HG03097 (cell line): ENCODE measurements around the gene DUSP28.

ENCODE experiments used
- ATAC-seq: cut with Tn5 transposase; IDR thresholded peaks from one replicate; pipeline ENCODE4 v1.9.1; 2021; ENCODE audit not compliant: unreplicated experiment, low FRiP score

DUSP28 gene

GRCh38 chr2:240596491-240596931 lies 36.4 kb downstream of the DUSP28 start:
- ATAC-seq, result no peak

- ATAC-seq, result no peak
Observed at GRCh38 chr2:240597054-240597418, 36.9 kb downstream of the DUSP28 start.

DNA sequence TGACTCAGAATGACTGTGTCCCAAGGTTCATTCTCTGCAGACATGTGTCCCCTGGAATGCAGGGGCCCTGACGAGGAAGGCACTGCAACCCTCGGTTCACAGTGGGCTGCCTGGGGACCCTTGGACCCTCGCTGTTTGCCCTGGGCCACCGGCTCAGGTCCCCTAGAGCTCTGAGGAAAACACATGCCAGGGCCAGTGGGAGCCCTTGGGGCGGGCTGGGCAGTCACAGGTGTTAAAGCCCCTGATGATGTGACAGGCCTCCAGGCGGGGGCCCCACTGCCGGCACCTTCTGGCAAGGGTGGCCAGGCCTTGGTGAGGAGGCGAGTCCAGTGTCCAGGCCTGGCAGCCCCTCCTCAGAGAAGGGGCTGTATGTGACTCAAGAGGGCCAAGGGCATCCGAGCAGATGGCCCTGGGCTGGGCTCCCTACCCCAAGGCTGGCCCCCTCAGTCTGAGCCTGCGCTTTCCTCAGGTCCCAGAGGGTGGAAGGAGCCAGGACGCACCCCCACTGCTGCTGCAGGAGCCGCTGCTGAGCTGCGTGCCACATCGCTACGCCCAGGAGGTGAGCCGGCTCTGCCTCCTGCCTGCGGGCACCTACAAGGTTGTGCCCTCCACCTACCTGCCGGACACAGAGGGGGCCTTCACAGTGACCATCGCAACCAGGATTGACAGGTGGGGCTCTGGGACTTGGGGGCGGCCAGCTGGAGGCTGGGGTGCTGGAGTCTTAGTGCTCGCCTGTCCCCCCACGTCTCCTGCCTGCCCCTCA lies 37.4 kb downstream of the DUSP28 start:
- ATAC-seq, result no peak

DNA sequence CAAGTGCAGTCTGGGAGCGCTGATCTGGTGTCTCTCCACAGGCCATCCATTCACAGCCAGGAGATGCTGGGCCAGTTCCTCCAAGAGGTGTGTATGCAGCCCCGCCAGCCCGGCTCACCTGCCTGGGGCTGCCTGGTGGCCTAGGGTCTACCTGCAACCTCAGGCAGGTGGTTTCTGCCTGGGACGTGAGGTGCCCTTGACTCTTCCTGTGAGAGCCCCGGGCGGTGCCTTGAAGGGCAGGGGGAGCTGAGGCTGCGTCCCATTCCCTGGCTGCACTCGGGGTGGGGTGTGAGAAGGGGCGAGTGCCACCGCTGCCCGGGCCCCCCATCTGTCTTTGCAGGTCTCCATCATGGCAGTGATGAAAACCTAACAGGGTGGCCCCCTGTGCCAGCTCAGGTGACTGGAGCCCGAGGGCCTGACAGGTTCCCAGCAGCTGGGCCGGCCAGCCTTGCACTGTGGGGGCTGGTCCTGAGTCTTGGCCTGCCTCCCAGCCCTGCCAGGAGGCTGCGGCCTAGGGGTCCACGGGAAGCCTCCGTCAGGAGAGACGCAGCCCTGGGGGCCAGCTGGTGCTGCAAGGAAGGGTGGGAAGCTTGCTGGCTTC lies 38.3 kb downstream of the DUSP28 start:
- no peak for ATAC-seq

DNA sequence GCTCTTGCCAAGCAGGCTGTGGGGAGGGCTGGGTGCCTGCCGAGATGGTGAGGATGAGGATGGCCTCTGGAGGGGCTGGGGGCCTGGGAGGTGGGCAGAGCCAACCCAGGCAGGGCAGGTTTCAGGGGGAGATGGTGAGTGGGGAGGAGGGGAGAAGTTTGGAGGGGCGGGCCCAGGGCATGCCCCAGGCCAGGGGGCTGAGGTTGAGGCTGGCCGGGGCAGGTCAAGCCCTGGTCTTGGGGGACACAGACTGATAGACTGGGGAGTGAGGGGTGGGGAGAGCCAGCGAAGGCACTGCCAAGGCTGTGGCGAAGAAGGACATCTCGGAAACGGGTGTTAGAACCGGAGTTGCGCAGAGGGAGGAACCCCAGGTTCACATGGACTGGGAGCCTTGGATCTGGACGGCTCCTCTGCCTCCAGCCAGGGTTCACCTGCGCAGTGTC lies 39.0 kb downstream of the DUSP28 start:
- no peak for ATAC-seq

- no peak for ATAC-seq
Observed at GRCh38 chr2:240600451-240600961, 40.3 kb downstream of the DUSP28 start.

DNA sequence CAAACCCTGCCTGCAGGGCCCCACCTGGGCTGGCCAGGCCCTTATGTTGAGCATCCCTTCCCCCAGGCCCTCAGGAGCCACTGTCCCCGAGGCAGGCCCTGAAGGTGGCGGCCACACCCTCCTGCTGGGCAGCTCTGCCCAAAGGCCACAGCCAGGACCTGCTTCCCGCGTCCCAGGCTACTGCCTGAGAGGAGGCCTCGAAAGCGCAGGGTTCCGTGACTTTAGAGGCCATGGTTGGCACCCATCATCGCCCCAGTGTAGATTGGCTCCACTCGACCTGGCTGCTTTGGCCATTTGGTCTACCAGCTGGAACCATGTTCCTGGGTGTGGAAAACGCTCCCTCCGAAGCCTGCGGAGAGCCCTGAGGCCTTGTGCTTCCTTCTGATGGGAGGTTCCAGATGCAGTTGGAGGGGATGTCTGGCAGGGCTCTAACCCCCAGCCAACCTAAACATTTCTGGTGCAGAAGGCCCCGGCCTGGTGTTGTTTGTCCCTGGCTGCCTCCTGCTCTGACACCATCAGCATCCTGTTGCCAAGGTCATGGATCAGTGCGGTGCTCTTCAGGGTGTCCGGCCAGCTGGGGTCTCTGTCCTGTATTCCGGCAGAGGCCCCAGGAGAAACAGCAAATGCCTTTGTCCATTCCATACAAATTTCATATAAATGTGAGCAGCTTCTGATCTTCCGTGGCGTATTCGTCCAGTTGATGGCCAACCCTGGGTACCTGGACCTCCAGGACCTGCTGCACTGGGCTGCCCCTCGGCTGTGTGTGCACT lies 41.1 kb downstream of the DUSP28 start:
- no peak for ATAC-seq

GRCh38 chr2:240601831-240602160 lies 41.6 kb downstream of the DUSP28 start:
- ATAC-seq, result no peak

DNA sequence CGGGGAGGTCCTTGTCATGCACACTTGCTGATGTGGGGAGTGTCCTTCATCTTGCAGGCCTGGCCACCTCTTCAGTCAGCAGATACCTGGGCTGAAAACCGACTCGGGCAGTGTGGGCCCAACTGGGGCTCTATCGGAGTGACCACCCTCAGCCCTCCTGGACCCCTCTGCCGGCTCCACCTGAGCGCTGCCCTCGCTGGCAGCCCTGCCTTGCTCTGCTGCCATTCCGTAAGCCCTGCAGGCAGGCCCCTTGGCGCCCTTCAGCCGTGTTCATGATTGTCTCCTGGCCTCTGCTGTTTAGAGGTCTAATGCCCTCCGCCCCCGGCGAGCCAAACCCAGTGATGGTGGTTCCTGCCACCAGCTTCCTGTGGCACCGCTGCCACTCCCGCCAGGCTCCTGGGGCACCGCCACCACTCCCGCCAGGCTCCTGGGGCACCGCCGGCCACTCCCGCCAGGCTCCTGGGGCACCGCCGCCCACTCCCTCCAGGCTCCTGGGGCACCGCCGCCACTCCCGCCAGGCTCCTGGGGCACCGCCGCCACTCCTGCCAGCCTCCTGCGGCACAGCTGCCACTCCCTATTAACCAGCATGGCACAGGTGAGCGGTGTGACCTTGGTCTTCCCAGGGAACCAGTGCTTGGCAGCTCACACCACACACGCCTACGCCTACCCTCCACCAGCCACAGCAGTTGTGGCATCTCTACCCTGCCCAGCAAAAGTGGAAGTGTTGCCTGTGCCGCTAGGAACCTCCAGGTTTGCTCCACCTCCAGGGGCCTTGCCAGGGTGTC lies 42.3 kb downstream of the DUSP28 start:
- no peak for ATAC-seq

DNA sequence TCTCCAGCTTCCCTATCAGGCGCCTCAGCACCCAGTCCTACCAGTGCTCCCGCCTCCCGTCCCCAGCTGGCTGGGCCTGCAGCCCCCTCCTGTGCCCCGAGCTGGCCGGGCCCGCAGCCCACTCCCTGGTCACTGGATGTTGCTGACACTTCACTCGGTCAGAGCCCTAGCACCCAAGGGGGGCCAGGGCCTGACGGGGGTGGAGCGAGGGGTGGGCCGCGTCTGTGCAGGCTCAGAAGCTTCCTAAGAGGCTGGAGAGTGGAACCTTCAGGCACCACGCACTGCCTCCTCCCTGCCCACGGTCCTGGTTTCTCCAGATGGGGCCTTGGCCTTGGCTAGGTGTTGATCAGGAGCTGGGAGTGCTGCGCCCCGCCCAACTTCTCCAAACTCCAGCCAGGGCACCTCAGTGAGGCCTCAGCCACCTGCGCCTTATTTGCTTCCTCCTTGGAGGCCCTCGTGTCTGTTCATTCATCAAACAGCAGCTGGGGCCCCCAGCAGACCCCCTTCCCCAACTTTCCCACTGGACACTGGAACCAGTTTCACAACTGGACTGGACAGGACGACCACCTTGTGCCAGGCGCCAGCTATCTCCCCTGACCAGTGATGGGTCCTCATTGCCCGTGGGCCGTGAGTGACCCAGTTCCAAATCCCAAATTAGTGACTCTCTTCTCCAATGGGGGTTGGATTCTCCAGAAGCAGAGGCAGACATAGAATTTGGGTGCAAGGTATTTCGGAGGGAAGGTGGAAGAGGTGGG lies 43.1 kb downstream of the DUSP28 start:
- no peak for ATAC-seq

DNA sequence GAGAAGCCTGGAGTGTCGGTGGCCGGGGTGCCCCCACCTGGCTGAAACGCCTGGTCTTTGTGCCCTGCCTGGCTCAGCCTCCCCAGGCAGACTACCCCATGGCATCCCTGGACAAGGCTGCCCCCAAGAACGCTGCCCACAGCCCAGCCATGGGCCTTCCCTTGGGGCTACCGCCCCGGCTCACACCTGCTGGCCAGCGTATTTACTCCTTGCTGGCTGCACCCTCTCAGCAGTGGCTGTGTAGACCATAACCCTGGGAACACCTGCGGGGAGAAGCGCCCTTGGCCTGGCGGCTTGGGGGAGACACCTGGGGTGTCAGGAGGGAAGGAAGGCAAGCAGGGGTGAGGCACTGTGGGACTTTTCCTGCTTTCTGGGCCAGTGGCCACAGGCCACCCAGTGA lies 43.7 kb downstream of the DUSP28 start:
- ATAC-seq, result no peak

DNA sequence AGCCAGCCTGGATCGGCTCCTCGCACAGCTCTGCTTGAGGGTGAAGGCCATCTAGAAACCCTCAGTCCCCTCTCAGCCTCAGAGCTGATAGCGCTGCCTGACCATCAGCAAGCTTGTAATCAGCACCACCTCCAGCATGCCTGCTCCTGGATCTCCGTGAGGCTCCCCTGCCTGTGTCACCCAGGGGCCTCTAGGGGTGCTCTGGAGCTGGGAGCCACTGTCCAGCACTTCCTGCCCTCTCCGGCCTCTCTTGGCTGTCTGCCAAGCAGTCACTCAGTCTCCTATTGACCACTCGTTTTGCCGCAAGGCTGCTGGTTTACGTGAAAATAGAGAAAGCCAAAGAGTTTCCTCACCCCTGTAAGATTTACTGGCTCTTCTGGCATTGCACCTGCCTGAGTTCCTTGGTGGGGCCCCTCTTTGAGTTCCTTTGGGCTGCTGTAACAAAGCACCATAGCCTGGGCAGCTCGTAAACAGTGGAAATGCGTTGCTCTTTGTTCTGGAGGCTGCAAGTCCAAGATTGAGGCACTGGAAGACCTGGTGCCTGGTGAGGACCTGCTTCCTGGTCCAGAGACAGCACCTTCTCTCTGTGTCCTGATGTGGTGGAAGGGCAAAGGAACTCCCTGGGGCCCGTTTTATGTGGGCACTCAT lies 44.3 kb downstream of the DUSP28 start:
- no peak for ATAC-seq

DNA sequence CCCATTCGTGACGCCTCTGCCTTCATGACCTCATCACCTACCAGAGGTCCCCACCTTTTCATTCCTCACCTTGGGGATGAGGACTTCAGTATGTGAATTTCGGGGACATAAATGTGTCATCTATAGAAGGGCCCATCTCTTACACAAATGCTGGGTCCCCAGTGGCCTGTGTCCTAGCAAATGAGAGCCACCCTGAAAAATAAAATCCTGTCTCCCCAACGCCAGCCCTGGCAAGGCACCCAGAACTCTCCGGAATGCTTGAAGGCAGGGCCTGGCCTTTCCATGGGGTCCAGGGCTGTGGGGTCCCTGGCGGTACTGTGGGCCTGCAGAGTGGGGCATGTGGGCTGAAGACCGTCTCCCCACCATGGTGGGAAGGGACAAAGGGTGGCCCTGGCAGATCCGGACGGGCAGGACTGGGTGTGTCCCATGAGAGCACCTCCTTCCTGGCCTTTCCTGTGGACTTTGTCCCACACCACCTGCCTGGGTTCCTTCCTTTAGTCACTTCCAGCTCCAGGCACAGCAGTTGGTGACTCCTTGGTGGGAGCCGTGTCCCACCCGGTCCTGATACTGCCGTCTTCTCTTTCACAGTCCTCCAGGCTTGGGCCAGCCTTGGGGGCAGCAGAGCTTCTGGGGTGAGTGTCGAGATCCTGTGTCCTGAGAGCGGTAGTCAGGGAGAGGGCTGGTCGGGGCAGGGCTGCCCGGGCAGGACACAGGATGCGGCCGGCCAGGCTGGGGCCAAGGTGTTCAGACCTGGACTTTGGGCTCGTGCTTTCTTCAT lies 45.0 kb downstream of the DUSP28 start:
- ATAC-seq, result no peak

GRCh38 chr2:240605867-240606743 lies 45.9 kb downstream of the DUSP28 start:
- ATAC-seq, result no peak

DNA sequence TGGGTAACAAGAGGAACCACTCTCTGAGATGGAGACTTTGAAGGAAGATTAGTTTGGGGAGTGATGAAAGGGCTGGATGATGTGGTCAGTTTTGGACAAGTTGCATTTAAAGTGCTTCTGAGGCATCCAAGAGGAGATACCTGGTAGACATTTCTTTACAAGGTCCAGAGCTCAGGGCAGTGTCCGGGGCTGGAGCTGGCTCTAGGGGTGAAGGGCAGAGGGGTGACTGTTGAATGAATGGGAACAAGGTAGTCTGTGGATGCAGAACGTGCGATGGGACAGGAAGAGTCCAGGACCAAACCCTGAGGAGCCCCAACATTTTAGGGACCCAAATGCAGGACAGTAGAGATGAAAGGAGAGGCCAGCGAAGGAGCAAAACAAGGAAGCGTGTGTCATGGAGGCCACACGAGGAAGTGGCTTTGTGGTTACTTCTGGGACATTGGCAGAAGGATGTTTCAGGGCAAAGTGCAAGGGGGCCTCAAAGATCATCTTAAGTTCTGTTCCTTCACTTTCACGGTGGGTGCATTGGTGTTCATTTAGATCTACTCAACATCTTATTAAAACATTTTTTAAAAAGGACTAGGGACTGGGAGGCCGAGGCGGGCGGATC lies 51.5 kb downstream of the DUSP28 start:
- no peak for ATAC-seq
